8988T (cell line): ENCODE measurements around the gene PSMD7.
"Not testable (repeated sequence)": the region's sequence is repeated elsewhere in the genome, so short reads cannot be mapped to it uniquely, and the experiment has no call there.

Experiments used
- DNase-seq: peaks from one replicate; pipeline ENCODE4 v3.0.0; 2011

PSMD7 gene

DNA sequence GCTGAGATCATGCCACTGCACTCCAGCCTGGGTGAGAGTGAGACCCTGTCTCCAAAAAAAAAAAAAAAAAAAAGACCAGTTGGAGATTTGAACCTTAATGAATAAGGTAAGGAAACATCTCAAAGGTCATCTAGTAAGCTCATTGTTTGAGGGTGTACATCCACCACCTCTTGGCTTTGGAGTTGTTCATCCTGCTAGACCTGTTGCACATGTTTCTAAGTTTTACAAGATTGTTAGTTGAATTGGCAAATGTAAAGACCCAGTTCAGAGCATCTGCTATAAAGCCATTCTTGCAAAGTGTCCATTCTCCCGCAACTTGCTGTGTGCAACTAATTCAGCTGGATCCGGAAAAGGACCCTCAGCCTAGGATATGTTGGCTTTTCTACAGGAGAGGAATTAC is 1.5 kb downstream of the PSMD7 start:
- DNase-seq, result no peak

DNA sequence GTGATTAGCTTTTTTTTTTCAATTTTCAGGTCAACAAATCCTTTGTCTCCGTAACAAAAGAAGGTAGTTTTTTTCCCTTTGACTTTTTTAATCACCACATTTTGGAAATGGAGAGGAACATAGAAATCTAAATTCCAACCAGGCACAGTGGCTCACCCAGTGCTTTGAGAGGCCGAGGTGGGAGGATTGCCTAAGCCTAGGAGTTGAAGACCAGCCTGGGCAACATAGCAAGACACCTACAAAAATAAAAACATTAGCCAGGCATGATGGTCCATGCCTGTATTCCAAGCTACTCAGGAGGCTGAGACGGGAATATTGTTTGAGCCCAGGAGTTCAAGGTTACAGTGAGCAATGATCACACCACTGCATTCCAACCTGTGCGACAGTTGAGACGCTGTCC is 5.7 kb downstream of the PSMD7 start:
- DNase-seq, result no peak

GRCh38 chr16:74304164-74304834 is 7.7 kb downstream of the PSMD7 start:
- DNase-seq, result no peak

DNA sequence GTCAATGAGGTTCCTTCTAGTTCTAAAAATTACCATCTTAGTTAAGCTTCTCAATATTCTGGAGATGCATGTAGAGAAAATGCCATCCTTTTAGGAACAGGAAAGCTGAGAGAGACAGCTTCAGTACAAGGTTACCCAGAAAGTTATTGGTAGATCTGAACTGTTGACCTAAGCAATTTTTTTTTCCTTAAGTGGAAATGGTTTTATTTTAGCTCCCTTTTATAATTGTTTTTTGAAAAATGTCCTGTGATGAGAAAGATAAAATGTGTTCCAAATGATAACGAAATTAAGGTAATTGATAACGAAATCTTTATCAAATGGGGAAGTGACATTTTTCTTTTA is 8.2 kb downstream of the PSMD7 start:
- no peak for DNase-seq

DNA sequence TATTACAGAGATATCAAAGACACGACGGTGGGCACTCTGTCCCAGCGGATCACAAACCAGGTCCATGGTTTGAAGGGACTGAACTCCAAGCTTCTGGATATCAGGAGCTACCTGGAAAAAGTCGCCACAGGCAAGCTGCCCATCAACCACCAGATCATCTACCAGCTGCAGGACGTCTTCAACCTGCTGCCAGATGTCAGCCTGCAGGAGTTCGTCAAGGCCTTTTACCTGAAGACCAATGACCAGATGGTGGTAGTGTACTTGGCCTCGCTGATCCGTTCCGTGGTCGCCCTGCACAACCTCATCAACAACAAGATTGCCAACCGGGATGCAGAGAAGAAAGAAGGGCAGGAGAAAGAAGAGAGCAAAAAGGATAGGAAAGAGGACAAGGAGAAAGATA is 8.7 kb downstream of the PSMD7 start:
- DNase-seq, result no peak

GRCh38 chr16:74305978-74306784 is 9.6 kb downstream of the PSMD7 start:
- no peak for DNase-seq

DNA sequence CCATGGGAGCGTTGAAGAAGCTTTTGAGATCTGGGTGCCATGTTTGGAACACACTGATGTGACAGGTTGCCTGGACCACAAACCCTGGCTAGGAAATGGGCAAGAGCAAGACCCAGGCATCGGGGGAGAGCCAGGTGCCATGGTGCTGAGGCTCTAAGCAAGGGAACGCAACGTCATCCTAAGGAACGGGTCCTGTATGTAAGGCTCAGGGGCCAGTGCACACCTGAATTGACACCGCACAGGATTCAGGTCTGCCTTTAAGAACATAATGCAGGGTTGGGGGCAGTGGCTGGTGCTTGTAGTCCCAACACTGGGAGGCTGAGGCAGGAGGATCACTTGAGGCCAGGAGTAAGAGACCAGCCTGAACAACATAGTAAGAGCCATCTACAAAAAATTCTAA is 10.8 kb downstream of the PSMD7 start:
- no peak for DNase-seq

GRCh38 chr16:74309789-74310781 is 13.5 kb downstream of the PSMD7 start:
- DNase-seq, result peak; percentile 53

GRCh38 chr16:74315059-74315458 is 18.4 kb downstream of the PSMD7 start:
- no peak for DNase-seq

DNA sequence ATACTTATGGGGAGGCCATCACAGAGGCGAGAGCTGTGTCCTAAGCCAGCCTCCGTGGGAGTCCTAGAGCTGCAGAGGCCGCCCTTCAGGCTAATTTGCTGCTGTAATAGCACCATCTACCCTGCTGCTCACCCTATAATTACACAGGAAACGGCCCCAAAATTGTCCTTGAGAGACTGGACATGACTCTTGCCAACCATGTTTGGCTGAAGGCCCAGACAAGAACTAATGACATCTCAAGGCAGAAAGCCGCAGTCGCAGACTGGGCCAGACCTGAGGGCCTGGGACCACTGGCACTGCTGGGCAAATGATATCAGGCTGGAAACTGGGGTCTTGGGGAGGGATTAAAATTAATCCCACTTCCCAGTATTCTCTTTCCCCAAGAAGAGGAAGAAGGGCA is 24.1 kb downstream of the PSMD7 start:
- DNase-seq, result no peak

DNA sequence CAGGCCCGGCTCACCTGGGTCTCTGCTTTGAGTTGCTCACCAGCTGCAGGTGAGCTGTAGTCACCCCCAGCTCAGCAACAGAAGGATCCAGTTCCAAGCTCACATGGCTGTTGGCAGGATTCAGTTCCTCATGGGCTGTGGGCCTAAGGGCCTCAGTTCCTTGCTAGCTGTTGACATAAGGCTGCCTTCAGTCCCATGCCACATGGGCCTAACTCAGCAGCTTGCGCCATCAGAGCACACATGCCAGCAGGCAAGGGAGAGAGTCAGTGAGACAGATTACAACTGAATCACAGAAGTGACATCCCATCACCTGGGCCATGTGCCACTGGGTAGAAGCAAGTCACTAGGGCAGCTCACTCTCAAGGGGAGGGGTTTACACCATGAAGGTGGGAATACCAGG is 24.7 kb downstream of the PSMD7 start:
- DNase-seq, result no peak

- DNase-seq, result no peak
Measured at GRCh38 chr16:74322301-74322710, 25.7 kb downstream of the PSMD7 start.

- DNase-seq, result not testable (repeated sequence)
Measured at GRCh38 chr16:74324777-74325176, 28.2 kb downstream of the PSMD7 start.

DNA sequence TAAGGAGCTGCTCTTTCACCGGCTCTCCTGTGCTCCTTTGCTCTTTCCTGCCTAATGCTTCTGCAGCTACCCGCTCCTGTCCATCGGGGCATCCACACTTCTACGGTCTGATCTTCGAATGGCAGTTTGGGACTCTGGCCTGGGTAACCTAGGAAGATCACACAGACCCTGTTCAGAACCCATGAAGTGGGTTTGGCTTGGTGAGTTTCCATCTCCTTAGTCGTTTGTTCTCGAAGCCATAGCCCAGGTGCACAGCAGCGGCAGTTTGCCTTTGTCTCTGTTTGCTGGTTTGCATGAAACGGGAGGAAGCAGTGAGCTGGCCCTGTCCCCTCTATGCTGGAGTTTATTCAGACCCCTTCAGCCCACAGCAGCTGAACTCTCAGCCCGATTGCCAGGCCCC is 29.0 kb downstream of the PSMD7 start:
- no peak for DNase-seq

- DNase-seq, result not testable (repeated sequence)
Measured at GRCh38 chr16:74328346-74328745, 31.7 kb downstream of the PSMD7 start.

- DNase-seq, result not testable (repeated sequence)
Measured at GRCh38 chr16:74332469-74332868, 35.9 kb downstream of the PSMD7 start.

- DNase-seq, result not testable (repeated sequence)
Measured at GRCh38 chr16:74337506-74337905, 40.9 kb downstream of the PSMD7 start.

DNA sequence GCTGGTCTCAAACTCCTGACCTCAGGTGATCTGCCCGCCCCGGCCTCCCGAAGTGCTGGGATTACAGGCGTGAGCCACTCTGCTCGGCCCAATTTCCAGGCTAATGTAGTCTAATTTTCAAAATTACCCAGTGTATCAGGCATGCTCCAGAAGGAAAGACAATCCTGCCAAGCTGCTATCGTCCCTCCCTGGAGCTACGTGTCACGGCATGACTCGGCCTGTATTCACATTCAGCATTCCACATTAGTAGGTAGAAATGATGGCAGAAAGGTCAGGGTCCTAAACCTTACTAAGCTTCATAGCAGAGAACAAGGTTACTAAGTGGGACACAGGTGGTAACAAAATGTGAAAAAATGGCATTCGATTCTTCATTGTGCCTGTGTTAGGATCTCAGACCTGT is 42.6 kb downstream of the PSMD7 start:
- not testable (repeated sequence) for DNase-seq

DNA sequence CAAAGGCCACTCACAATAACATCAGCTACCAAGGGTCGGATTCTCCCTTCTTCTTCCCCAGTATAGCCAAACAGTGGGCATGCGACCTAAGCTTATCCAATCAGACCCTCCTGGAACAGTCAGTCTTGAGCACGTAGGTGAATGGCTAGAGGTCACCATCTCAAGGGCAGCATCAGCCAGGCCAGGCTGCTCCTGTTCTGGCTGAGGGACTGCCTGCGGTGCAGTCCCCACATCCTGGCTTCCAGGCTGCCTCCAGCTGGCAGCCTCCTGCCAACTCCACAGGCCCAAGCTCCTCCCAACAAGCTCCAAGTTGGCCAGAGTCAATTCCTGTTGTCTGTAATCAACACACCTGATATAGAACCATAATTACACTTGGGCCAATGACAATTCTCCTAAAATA is 56.4 kb downstream of the PSMD7 start:
- DNase-seq, result not testable (repeated sequence)
